Testis (tissue), 3 donors: ENCODE measurements around the gene CELF4. TPM values are rescaled to one million over a fixed set of nuclear protein-coding genes. Genes with fewer than 3 reads are reported as not detected.

Experiments used
- DNase-seq: peaks from one replicate; pipeline ENCODE4 v3.0.0-alpha.2; 2019
- H3K27ac ChIP-seq, 2 donors: fragments of 200-600 bp; sonication (generic); one replicate each; pipeline ENCODE4 v1.5.1; 2019
- H3K27me3 ChIP-seq: fragments of 200-600 bp; sonication (generic); one replicate; pipeline ENCODE4 v1.5.1; 2019
- H3K36me3 ChIP-seq: fragments of 200-600 bp; sonication (generic); one replicate; pipeline ENCODE4 v1.5.1; 2017; ENCODE audit warnings: low read depth; ENCODE audit errors: missing control alignments
- H3K4me1 ChIP-seq: fragments of 200-600 bp; sonication (generic); one replicate; pipeline ENCODE4 v1.5.1; 2019
- H3K4me3 ChIP-seq, 2 donors: fragments of 200-600 bp; sonication (generic); one replicate each; pipeline ENCODE4 v1.5.1; 2017 to 2019
- H3K9me3 ChIP-seq: fragments of 200-600 bp; sonication (generic); one replicate; pipeline ENCODE4 v1.5.1; 2017
- CTCF ChIP-seq, 3 experiments: fragments of 450-650 bp in 2 of 3; fragments of 200-600 bp in 1 of 3; sonication (generic) in 1 of 3; IDR thresholded peaks; one replicate each; pipeline ENCODE4 v1.5.1; 2016 to 2019; ENCODE audit warnings: antibody characterized with exemption in 3 of 3, mild to moderate bottlenecking in 2 of 3, moderate library complexity in 1 of 3
- POLR2A ChIP-seq: fragments of 450-650 bp; IDR thresholded peaks from one replicate; pipeline ENCODE4 v1.6.1; 2017; ENCODE audit warnings: antibody characterized with exemption, mild to moderate bottlenecking, moderate library complexity
- WGBS, 2 donors: methylation state at CpG; one replicate each; pipeline ENCODE4 v1.1.5; 2018; 5-methylcytosine and 5-hydroxymethylcytosine counted together
- intact Hi-C: fragments of 100-400 bp; cut with DNase I; formaldehyde crosslinking; loops from one replicate; pipeline ENCODE4 v1.15.1; 2023; ENCODE audit warnings: low total_unique reads
- polyA plus RNA-seq: library from polyadenylated mRNA; stranded (reverse); fragments of 350-450 nt; fragmentation: Illumina TruSeq; extraction: RNeasy Lipid Tissue Mini Kit (QIAGEN cat#74804); gene quantifications from one replicate; pipeline ENCODE4 v1.2.3, GENCODE V29; 2014; ENCODE audit warnings: low read depth, low replicate concordance; ENCODE audit not compliant: insufficient read depth
- total RNA-seq, 2 donors: library from RNA; depleted of rRNA; stranded (reverse); fragments of >200 nt; gene quantifications; one replicate each; pipeline ENCODE4 v1.2.3, GENCODE V29; 2016

CELF4 gene
- total and polyA plus RNA-seq, 3 donors from 2014 or later: 3.9 to 6.3 (median 4.8) TPM

- WGBS, 2 donors: 44 to 49% methylated on average over 3 of the region's 3 CpGs
- no peak for TF ChIP-seq CTCF (IDR thresholded peaks at IDR 0.05)
- no peak for TF ChIP-seq POLR2A
- no peaks in the 10 kb centered on the region for H3K27me3 ChIP-seq
- intact Hi-C loops: no loop called here
- no peak for DNase-seq
- H3K36me3 ChIP-seq: no peaks in the 10 kb centered on the region
- H3K4me1 ChIP-seq: no peaks in the 10 kb centered on the region
- H3K27ac ChIP-seq: no peak overlapping the region
- no peaks in the 10 kb centered on the region for H3K9me3 ChIP-seq
- H3K4me3 ChIP-seq: no peak overlapping the region
Observed at GRCh38 chr18:37230768-37231167, 334.8 kb downstream of the CELF4 start.

GRCh38 chr18:37225279-37225678 is 340.3 kb downstream of the CELF4 start:
- Histone ChIP-seq H3K4me3 (no peak overlapping the region), H3K9me3 (no peaks in the 10 kb centered on the region), H3K27me3 (no peaks in the 10 kb centered on the region), H3K27ac (no peak overlapping the region), H3K4me1 (no peaks in the 10 kb centered on the region), H3K36me3 (no peaks in the 10 kb centered on the region)
- WGBS, 2 donors: 80 to 82% methylated on average over 4 of the region's 4 CpGs
- TF ChIP-seq CTCF (IDR thresholded peaks at IDR 0.05) (no peak), POLR2A (no peak)
- intact Hi-C loops: no loop called here
- DNase-seq: no peak

- intact Hi-C loops: no loop called here
- no peak overlapping the region for H3K4me3 ChIP-seq
- no peaks in the 10 kb centered on the region for H3K4me1 ChIP-seq
- H3K36me3 ChIP-seq: no peaks in the 10 kb centered on the region
- WGBS, 2 donors: 90 to 98% methylated on average over 5 of the region's 5 CpGs
- H3K27ac ChIP-seq: no peak overlapping the region
- H3K9me3 ChIP-seq: no peaks in the 10 kb centered on the region
- TF ChIP-seq POLR2A (no peak), CTCF (IDR thresholded peaks at IDR 0.05) (no peak)
- no peaks in the 10 kb centered on the region for H3K27me3 ChIP-seq
- no peak for DNase-seq
Observed at GRCh38 chr18:37222999-37223378, 342.6 kb downstream of the CELF4 start.

GRCh38 chr18:37222354-37222998 is 343.1 kb downstream of the CELF4 start:
- H3K27ac ChIP-seq: no peak overlapping the region
- H3K9me3 ChIP-seq: no peaks in the 10 kb centered on the region
- TF ChIP-seq CTCF (IDR thresholded peaks at IDR 0.05) (no peak), POLR2A (no peak)
- intact Hi-C loops: no loop called here
- no peaks in the 10 kb centered on the region for H3K4me1 ChIP-seq
- no peaks in the 10 kb centered on the region for H3K27me3 ChIP-seq
- no peak for DNase-seq
- H3K4me3 ChIP-seq: no peak overlapping the region
- 85 to 94% methylated on average over 4 of the region's 4 CpGs for WGBS, 2 donors
- no peaks in the 10 kb centered on the region for H3K36me3 ChIP-seq

GRCh38 chr18:37219257-37219656 is 346.3 kb downstream of the CELF4 start:
- TF ChIP-seq POLR2A (no peak), CTCF (IDR thresholded peaks at IDR 0.05) (no peak)
- no peaks in the 10 kb centered on the region for H3K4me1 ChIP-seq
- H3K4me3 ChIP-seq: no peak overlapping the region
- H3K9me3 ChIP-seq: no peaks in the 10 kb centered on the region
- H3K36me3 ChIP-seq: no peaks in the 10 kb centered on the region
- H3K27me3 ChIP-seq: no peaks in the 10 kb centered on the region
- WGBS, 2 donors: 85 to 100% methylated on average over 2 to 7 of the region's 7 CpGs
- intact Hi-C loops: no loop called here
- DNase-seq: no peak
- H3K27ac ChIP-seq: no peak overlapping the region
